Activated naive CD4-positive, alpha-beta T cell treated with Interleukin-2 at 50 U/mL for 16 hours (primary cell): ENCODE results near the gene BCL11B.

ENCODE experiments used
- DNase-seq: peaks from one replicate; pipeline ENCODE4 v3.0.0-alpha.2; 2020

Gene BCL11B

GRCh38 chr14:99267381-99267780 lies 4.6 kb downstream of the BCL11B start:
- no peak for DNase-seq

GRCh38 chr14:99266181-99267178 lies 5.5 kb downstream of the BCL11B start:
- peak; percentile 92 for DNase-seq

GRCh38 chr14:99265571-99265970 lies 6.4 kb downstream of the BCL11B start:
- no peak for DNase-seq

- DNase-seq: no peak
These were observed 7.1 kb downstream of the BCL11B start for GRCh38 chr14:99264691-99265450.

- no peak for DNase-seq
These were observed 8.2 kb downstream of the BCL11B start for GRCh38 chr14:99263564-99264330.

- DNase-seq: no peak
These were observed 9.0 kb downstream of the BCL11B start for GRCh38 chr14:99262977-99263448.

GRCh38 chr14:99261912-99262787 lies 9.8 kb downstream of the BCL11B start:
- peak; percentile 70 for DNase-seq

GRCh38 chr14:99260587-99261551 lies 11.1 kb downstream of the BCL11B start:
- peak; percentile 66 for DNase-seq

- DNase-seq: no peak
These were observed 11.9 kb downstream of the BCL11B start for GRCh38 chr14:99260116-99260515.

- peak; percentile 47 for DNase-seq
These were observed 12.9 kb downstream of the BCL11B start for GRCh38 chr14:99258876-99259726.

GRCh38 chr14:99258341-99258861 lies 13.6 kb downstream of the BCL11B start:
- peak; percentile 6 for DNase-seq

GRCh38 chr14:99257673-99258221 lies 14.2 kb downstream of the BCL11B start:
- DNase-seq: peak; percentile 27

- DNase-seq: peak; percentile 6
These were observed 14.8 kb downstream of the BCL11B start for GRCh38 chr14:99257122-99257672.

GRCh38 chr14:99256483-99256874 lies 15.5 kb downstream of the BCL11B start:
- peak; percentile 4 for DNase-seq

- DNase-seq: peak; percentile 12
These were observed 16.1 kb downstream of the BCL11B start for GRCh38 chr14:99255621-99256482.

GRCh38 chr14:99254328-99255009 lies 17.5 kb downstream of the BCL11B start:
- peak; percentile 1 for DNase-seq

- DNase-seq: peak; percentile 1
These were observed 18.1 kb downstream of the BCL11B start for GRCh38 chr14:99253890-99254289.
